HCT116 (cell line): ENCODE measurements around the gene CD83. TPM values are rescaled to one million over a fixed set of nuclear protein-coding genes. Genes with fewer than 3 reads are reported as not detected.

Experiments
- ATAC-seq: fragments of 200-7000 bp; cut with Tn5 transposase; 2 replicates; pipeline ENCODE4 v1.9.1; 2020; ENCODE audit warnings: mild to moderate bottlenecking, moderate library complexity
- BruUV-seq: library from RNA; stranded (reverse); fragments of 400-500 nt; replicated peaks from 2 replicates; lab custom pipeline; 2021; lab: Mats Ljungman, UMichigan
- CTCF ChIA-PET: fragments of 300-600 bp; sonication (Branson Sonifier 250); formaldehyde crosslinking; loops from one replicate; lab custom pipeline; 2021; ENCODE audit warnings: antibody characterized with exemption; lab: Charles Lee
- POLR2A ChIA-PET: fragments of 300-600, 350-600 bp; sonication (Branson Sonifier 250); formaldehyde crosslinking; loops from one replicate; lab custom pipeline; 2021; ENCODE audit warnings: antibody characterized with exemption; lab: Charles Lee
- RAD21 ChIA-PET, 2 experiments: fragments of 300-600 bp; sonication (Branson Sonifier 250); formaldehyde crosslinking; loops; one replicate each; lab custom pipeline; 2023; ENCODE audit warnings: low total read pairs in 2 of 2; ENCODE audit not compliant: uncharacterized antibody in 2 of 2, unreplicated experiment in 2 of 2, low non-redundant PET in 1 of 2; lab: Charles Lee
- DNase-seq: peaks from one replicate; pipeline ENCODE4 v3.0.0-alpha.2; 2010; ENCODE audit warnings: low read depth, low spot score
- H2AFZ ChIP-seq: fragments of 200-600 bp; shearing (Covaris generic), sonication (generic); 2 replicates; pipeline ENCODE4 v1.6.1; 2017; ENCODE audit warnings: low read depth, mixed run types, mixed read lengths, antibody characterized with exemption, low read length; ENCODE audit not compliant: poor library complexity, severe bottlenecking
- H3K27ac ChIP-seq: 2 replicates; pipeline ENCODE4 v1.5.1; 2012; ENCODE audit warnings: low read depth, low read length
- H3K27me3 ChIP-seq: fragments of 200-600 bp; sonication (generic); 2 replicates; pipeline ENCODE4 v1.6.1; 2016; ENCODE audit warnings: mixed run types, low read length, mixed read lengths; ENCODE audit not compliant: insufficient read depth
- H3K36me3 ChIP-seq, 2 experiments: fragments of 200-500 bp in 1 of 2; fragments of 200-600 bp in 1 of 2; sonication (Bioruptor generic) in 1 of 2; sonication (generic) in 1 of 2; 2 replicates each; pipeline versions ENCODE4 v1.5.1 to v1.6.1; 2014 to 2016; ENCODE audit warnings: low read length in 2 of 2, inconsistent platforms in 1 of 2, mixed read lengths in 1 of 2, mixed run types in 1 of 2; ENCODE audit not compliant: insufficient read depth in 2 of 2, control insufficient read depth in 1 of 2
- H3K4me1 ChIP-seq, 2 experiments: fragments of 200-600 bp in 1 of 2; sonication (generic) in 1 of 2; 2 replicates each; pipeline versions ENCODE4 v1.5.1 to v1.6.1; 2012 to 2017; ENCODE audit warnings: low read length in 2 of 2, inconsistent platforms in 1 of 2, mild to moderate bottlenecking in 1 of 2, mixed read lengths in 1 of 2, mixed run types in 1 of 2, moderate library complexity in 1 of 2; ENCODE audit not compliant: insufficient read depth in 2 of 2, control insufficient read depth in 1 of 2
- H3K4me2 ChIP-seq: fragments of 200-600 bp; sonication (generic); 2 replicates; pipeline ENCODE4 v1.6.1; 2017; ENCODE audit warnings: mixed run types, low read length, mixed read lengths
- H3K4me3 ChIP-seq, 2 experiments: fragments of 200-600 bp in 1 of 2; sonication (generic) in 1 of 2; replicated peaks in 1 of 2; 2 replicates each; pipeline ENCODE4 v1.5.1; 2011 to 2016; ENCODE audit warnings: low read length in 2 of 2, control low read depth in 1 of 2, low read depth in 1 of 2, mild to moderate bottlenecking in 1 of 2, mixed read lengths in 1 of 2, mixed run types in 1 of 2
- H3K79me2 ChIP-seq: fragments of 200-600 bp; sonication (generic); 2 replicates; pipeline ENCODE4 v1.6.1; 2017; ENCODE audit warnings: mild to moderate bottlenecking, mixed run types, low read length, moderate library complexity, mixed read lengths; ENCODE audit not compliant: insufficient read depth
- H3K9ac ChIP-seq: fragments of 200-600 bp; sonication (generic); 2 replicates; pipeline ENCODE4 v1.6.1; 2016; ENCODE audit warnings: low read length, mixed read lengths
- H3K9me2 ChIP-seq: fragments of 200-600 bp; sonication (generic), shearing (Covaris generic); 2 replicates; pipeline ENCODE4 v1.6.1; 2017; ENCODE audit warnings: mixed run types, mild to moderate bottlenecking, moderate library complexity; ENCODE audit not compliant: insufficient read depth
- H3K9me3 ChIP-seq, 2 experiments: fragments of 200-500 bp in 1 of 2; fragments of 200-600 bp in 1 of 2; sonication (Bioruptor generic) in 1 of 2; sonication (generic) in 1 of 2; 2 replicates each; pipeline ENCODE4 v1.6.1; 2014 to 2017; ENCODE audit warnings: low read length in 2 of 2, mixed read lengths in 2 of 2, inconsistent platforms in 1 of 2, low read depth in 1 of 2, mild to moderate bottlenecking in 1 of 2, mixed run types in 1 of 2, moderate library complexity in 1 of 2; ENCODE audit not compliant: control insufficient read depth in 1 of 2, insufficient read depth in 1 of 2
- H4K20me1 ChIP-seq: fragments of 200-600 bp; sonication (generic), shearing (Covaris generic); 2 replicates; pipeline ENCODE4 v1.6.1; 2017; ENCODE audit warnings: mixed run types, mild to moderate bottlenecking, moderate library complexity; ENCODE audit not compliant: insufficient read depth
- CEBPB ChIP-seq: IDR thresholded peaks from 2 replicates; pipeline ENCODE4 v1.6.1; 2012; ENCODE audit warnings: low read depth
- ELF1 ChIP-seq: IDR thresholded peaks from 2 replicates; pipeline ENCODE4 v1.6.1; 2012; ENCODE audit warnings: low read depth, borderline replicate concordance
- EZH2phosphoT487 ChIP-seq: fragments of 200-600 bp; IDR thresholded peaks from 2 replicates; pipeline ENCODE4 v1.6.1; 2018; ENCODE audit warnings: antibody characterized with exemption, borderline replicate concordance
- FOSL1 ChIP-seq: IDR thresholded peaks from 2 replicates; pipeline ENCODE4 v1.6.1; 2012; ENCODE audit warnings: low read depth
- MAX ChIP-seq: IDR thresholded peaks from 2 replicates; pipeline ENCODE4 v1.6.1; 2012
- POLR2A ChIP-seq: IDR thresholded peaks from 2 replicates; pipeline ENCODE4 v1.7.0; 2011; ENCODE audit warnings: borderline replicate concordance; ENCODE audit not compliant: insufficient read depth, insufficient read length; ENCODE audit errors: extremely low read depth
- POLR2AphosphoS5 ChIP-seq: IDR thresholded peaks from 2 replicates; pipeline ENCODE4 v1.6.1; 2011; ENCODE audit warnings: mild to moderate bottlenecking, low read depth, low read length, moderate library complexity
- RAD21 ChIP-seq: IDR thresholded peaks from 2 replicates; pipeline ENCODE4 v1.6.1; 2012; ENCODE audit warnings: low read depth, mild to moderate bottlenecking
- SP1 ChIP-seq: IDR thresholded peaks from 2 replicates; pipeline ENCODE4 v1.6.1; 2012; ENCODE audit warnings: low read depth
- SRF ChIP-seq: IDR thresholded peaks from 2 replicates; pipeline ENCODE4 v1.6.1; 2012; ENCODE audit warnings: low read depth
- YY1 ChIP-seq: IDR thresholded peaks from 2 replicates; pipeline ENCODE4 v1.6.1; 2011; ENCODE audit warnings: low read length, low read depth, moderate library complexity, mild to moderate bottlenecking; ENCODE audit not compliant: insufficient replicate concordance; ENCODE audit errors: extremely low read depth
- ZBTB33 ChIP-seq: IDR thresholded peaks from 2 replicates; pipeline ENCODE4 v1.6.1; 2011; ENCODE audit warnings: mild to moderate bottlenecking, low read length, moderate library complexity; ENCODE audit not compliant: insufficient replicate concordance; ENCODE audit errors: extremely low read depth
- ZNF274 ChIP-seq: fragments of 200-500 bp; sonication (Bioruptor generic); IDR thresholded peaks from 2 replicates; pipeline ENCODE4 v1.6.1; 2014; ENCODE audit warnings: mild to moderate bottlenecking, low read depth, low read length, inconsistent platforms
- intact Hi-C: fragments of 100-400 bp; cut with micrococcal nuclease; formaldehyde crosslinking; loops from 2 replicates; pipeline ENCODE4 v1.10.0; 2022
- total RNA-seq: library from RNA; stranded (reverse); gene quantifications from one replicate; pipeline ENCODE4 v1.2.1, GENCODE V29; 2021; ENCODE audit not compliant: unreplicated experiment

CD83 gene
- total RNA-seq, 1 experiment from 2014 or later, result 6.0 TPM

GRCh38 chr6:14123386-14124111 lies 6.0 kb downstream of the CD83 start:
- no peaks in the 10 kb centered on the region for H3K9me2 ChIP-seq
- intact Hi-C loops, result loop anchor here (10.0 kb wide), 1 partner anchor 1501 kb away; no protein-coding TSS in a partner anchor
- H3K27me3 ChIP-seq, result no peaks in the 10 kb centered on the region
- no peaks in the 10 kb centered on the region for H3K79me2 ChIP-seq
- RAD21 ChIA-PET, result no interaction called here
- H3K4me1 ChIP-seq, result 0 out of 4 replicates have a peak, but pooled peaks cover 0 to under 1% of the 10 kb centered on the region in 2 experiments
- no TSS peak for BruUV-seq
- H3K4me2 ChIP-seq, result no peak overlapping the region
- CTCF ChIA-PET, result no interaction called here
- DNase-seq (no peak), ATAC-seq (no peak)
- no peak for TF ChIP-seq EZH2phosphoT487
- TF ChIP-seq SRF, result no peak
- no peak for TF ChIP-seq MAX
- no peak overlapping the region for H3K4me3 ChIP-seq
- no peak overlapping the region for H3K9ac ChIP-seq
- H2AFZ ChIP-seq, result no peak overlapping the region
- no peaks in the 10 kb centered on the region for H3K9me3 ChIP-seq
- no peaks in the 10 kb centered on the region for H3K36me3 ChIP-seq
- no peak overlapping the region for H3K27ac ChIP-seq
- POLR2A ChIA-PET, result no interaction called here
- no peaks in the 10 kb centered on the region for H4K20me1 ChIP-seq

GRCh38 chr6:14125346-14125745 lies 7.8 kb downstream of the CD83 start:
- H3K27me3 ChIP-seq, result no peaks in the 10 kb centered on the region
- CTCF ChIA-PET, result no interaction called here
- BruUV-seq, result no TSS peak
- no peaks in the 10 kb centered on the region for H3K9me2 ChIP-seq
- H2AFZ ChIP-seq, result no peak overlapping the region
- no peak overlapping the region for H3K4me2 ChIP-seq
- H3K27ac ChIP-seq, result no peak overlapping the region
- intact Hi-C loops, result loop anchor here (10.0 kb wide), 1 partner anchor 1499 kb away; no protein-coding TSS in a partner anchor
- no peak overlapping the region for H3K4me3 ChIP-seq
- RAD21 ChIA-PET, result no interaction called here
- H3K9me3 ChIP-seq, result no peaks in the 10 kb centered on the region
- POLR2A ChIA-PET, result no interaction called here
- no peak for ATAC-seq
- no peaks in the 10 kb centered on the region for H4K20me1 ChIP-seq
- TF ChIP-seq SP1, result no peak
- no peak for TF ChIP-seq YY1
- no peak for TF ChIP-seq ZNF274
- no peak for TF ChIP-seq CEBPB
- TF ChIP-seq POLR2AphosphoS5, result no peak
- no peak for TF ChIP-seq RAD21
- no peak for TF ChIP-seq ELF1
- no peak for TF ChIP-seq FOSL1
- TF ChIP-seq ZBTB33, result no peak
- TF ChIP-seq POLR2A, result no peak
- TF ChIP-seq EZH2phosphoT487, result no peak
- no peak overlapping the region for H3K9ac ChIP-seq
- H3K36me3 ChIP-seq, result no peaks in the 10 kb centered on the region
- no peaks in the 10 kb centered on the region for H3K79me2 ChIP-seq
- H3K4me1 ChIP-seq, result no peaks in the 10 kb centered on the region
- no peak for DNase-seq
